Stimulated activated naive B cell treated with anti-CD40 and anti-IgM and Interleukin-4, amounts not matched to agents 10 μg/mL and 1 μg/mL and 100 μg/mL, for 72 hours (primary cell): Measurements from ENCODE around the gene PDS5B.
"Not testable (repeated sequence)": the region's sequence is repeated elsewhere in the genome, so short reads cannot be mapped to it uniquely, and the experiment has no call there.

Source experiments
- ATAC-seq, 2 donors: fragments of 150-1000 bp; cut with Tn5 transposase; replicated peaks; 2 replicates each; pipeline ENCODE4 v1.10.0; 2021; ENCODE audit warnings: moderate library complexity in 1 of 2
- DNase-seq: peaks from one replicate; pipeline ENCODE4 v3.0.0; 2021
- H3K27ac Mint-ChIP-seq: one replicate; pipeline ENCODE4 v1.8.0; 2022; ENCODE audit warnings: mild to moderate bottlenecking, mixed read lengths
- H3K27me3 Mint-ChIP-seq, 2 donors: one replicate each; pipeline ENCODE4 v1.8.0; 2022; ENCODE audit warnings: mixed read lengths in 2 of 2
- H3K36me3 Mint-ChIP-seq, 2 donors: one replicate each; pipeline ENCODE4 v1.8.0; 2022; ENCODE audit warnings: mixed read lengths in 2 of 2, mild to moderate bottlenecking in 1 of 2
- H3K4me1 Mint-ChIP-seq, 2 donors: one replicate each; pipeline ENCODE4 v1.8.0; 2022; ENCODE audit warnings: mixed read lengths in 2 of 2, mild to moderate bottlenecking in 1 of 2
- H3K4me3 Mint-ChIP-seq, 2 donors: one replicate each; pipeline ENCODE4 v1.8.0; 2022; ENCODE audit warnings: mild to moderate bottlenecking in 2 of 2, mixed read lengths in 2 of 2, moderate library complexity in 1 of 2
- H3K9me3 Mint-ChIP-seq, 2 donors: one replicate each; pipeline ENCODE4 v1.8.0; 2022; ENCODE audit warnings: mixed read lengths in 2 of 2, mild to moderate bottlenecking in 1 of 2

The PDS5B gene

GRCh38 chr13:32586080-32586900, at the start of gene PDS5B:
PDS5B (plus strand) TSS chr13:32586452; CDS start chr13:32648773, 62,321 bp downstream.
- peak; percentile 92 to 94 for ATAC-seq
- H3K4me1 Mint-ChIP-seq = peaks cover 17 to 38% of the 10 kb centered on the region in 2 donors
- peak within 1 kb of the TSS; percentile 89 to 95 for H3K4me3 Mint-ChIP-seq
- H3K36me3 Mint-ChIP-seq = peaks cover 0 to 2% of the 10 kb centered on the region in 2 donors
- DNase-seq = peak; percentile 93
- H3K27ac Mint-ChIP-seq = peak within 1 kb of the TSS; percentile 97
- no peaks in the 10 kb centered on the region for H3K9me3 Mint-ChIP-seq
- no peaks in the 10 kb centered on the region for H3K27me3 Mint-ChIP-seq

- DNase-seq (no peak), ATAC-seq (no peak)
- Mint-ChIP-seq H3K9me3 (no peaks in the 10 kb centered on the region), H3K27ac (peak overlapping the region; percentile 100), H3K4me1 (peaks cover 23 to 52% of the 10 kb centered on the region in 2 donors), H3K4me3 (peak overlapping the region; percentile 98 to 99), H3K36me3 (peaks cover 30 to 33% of the 10 kb centered on the region in 2 donors), H3K27me3 (no peaks in the 10 kb centered on the region)
Measured at GRCh38 chr13:32537580-32538142, 48.6 kb upstream of the PDS5B start.

GRCh38 chr13:32538143-32538620, 48.1 kb upstream of the PDS5B start:
- peaks cover 29 to 32% of the 10 kb centered on the region in 2 donors for H3K36me3 Mint-ChIP-seq
- H3K4me1 Mint-ChIP-seq = peaks cover 22 to 50% of the 10 kb centered on the region in 2 donors
- H3K9me3 Mint-ChIP-seq = no peaks in the 10 kb centered on the region
- no peak for DNase-seq
- peak; percentile 83 to 88 for ATAC-seq
- peak overlapping the region; percentile 98 to 99 for H3K4me3 Mint-ChIP-seq
- no peaks in the 10 kb centered on the region for H3K27me3 Mint-ChIP-seq
- H3K27ac Mint-ChIP-seq = peak overlapping the region; percentile 100

GRCh38 chr13:32538621-32539246, 47.5 kb upstream of the PDS5B start, which contains the start of gene N4BP2L2:
N4BP2L2 (minus strand) TSS chr13:32538795; CDS start chr13:32537027, 1,768 bp downstream.
- ATAC-seq (peak; percentile 93 to 94), DNase-seq (peak; percentile 88)
- Mint-ChIP-seq H3K27ac (peak within 1 kb of the TSS; percentile 100), H3K4me1 (peaks cover 18 to 44% of the 10 kb centered on the region in 2 donors), H3K4me3 (peak within 1 kb of the TSS; percentile 98 to 99), H3K36me3 (peaks cover 24 to 26% of the 10 kb centered on the region in 2 donors), H3K27me3 (no peaks in the 10 kb centered on the region), H3K9me3 (no peaks in the 10 kb centered on the region)

GRCh38 chr13:32542221-32542620, 44.0 kb upstream of the PDS5B start:
- H3K4me3 Mint-ChIP-seq = no peak overlapping the region
- DNase-seq = no peak
- no peaks in the 10 kb centered on the region for H3K27me3 Mint-ChIP-seq
- no peak for ATAC-seq
- no peaks in the 10 kb centered on the region for H3K36me3 Mint-ChIP-seq
- H3K27ac Mint-ChIP-seq = no peak overlapping the region
- H3K9me3 Mint-ChIP-seq = no peaks in the 10 kb centered on the region
- H3K4me1 Mint-ChIP-seq = peaks cover 10 to 22% of the 10 kb centered on the region in 2 donors

GRCh38 chr13:32545083-32545482, 41.2 kb upstream of the PDS5B start:
- Mint-ChIP-seq H3K4me3 (no peak overlapping the region), H3K9me3 (no peaks in the 10 kb centered on the region), H3K4me1 (peaks cover 7 to 16% of the 10 kb centered on the region in 2 donors), H3K27me3 (no peaks in the 10 kb centered on the region), H3K36me3 (no peaks in the 10 kb centered on the region), H3K27ac (no peak overlapping the region)
- no peak for DNase-seq
- ATAC-seq = peak; percentile 53 to 58

- Mint-ChIP-seq H3K27ac (no peak overlapping the region), H3K4me1 (peaks cover 10 to 16% of the 10 kb centered on the region in 2 donors), H3K27me3 (peaks cover 4 to 6% of the 10 kb centered on the region in 2 donors), H3K4me3 (no peak overlapping the region), H3K36me3 (no peaks in the 10 kb centered on the region), H3K9me3 (no peaks in the 10 kb centered on the region)
- no peak for ATAC-seq
- DNase-seq = no peak
Measured at GRCh38 chr13:32548837-32549236, 37.4 kb upstream of the PDS5B start.

GRCh38 chr13:32549788-32550187, 36.5 kb upstream of the PDS5B start:
- ATAC-seq (no peak), DNase-seq (no peak)
- Mint-ChIP-seq H3K9me3 (no peaks in the 10 kb centered on the region), H3K4me1 (peaks cover 10 to 16% of the 10 kb centered on the region in 2 donors), H3K36me3 (no peaks in the 10 kb centered on the region), H3K27me3 (peaks cover 4 to 6% of the 10 kb centered on the region in 2 donors), H3K4me3 (no peak overlapping the region), H3K27ac (no peak overlapping the region)

GRCh38 chr13:32553720-32554119, 32.5 kb upstream of the PDS5B start:
- peak; percentile 60 to 61 for ATAC-seq

GRCh38 chr13:32555613-32556012, 30.6 kb upstream of the PDS5B start:
- no peak for ATAC-seq

More at GRCh38 chr13:32553720-32554119, 32.5 kb upstream of the PDS5B start:
- DNase-seq = no peak
- no peak overlapping the region for H3K4me3 Mint-ChIP-seq
- H3K27me3 Mint-ChIP-seq = peaks cover 4 to 6% of the 10 kb centered on the region in 2 donors
- peak overlapping the region; percentile 11 for H3K27ac Mint-ChIP-seq
- H3K4me1 Mint-ChIP-seq = peaks cover 3 to 5% of the 10 kb centered on the region in 2 donors
- H3K9me3 Mint-ChIP-seq = no peaks in the 10 kb centered on the region
- no peaks in the 10 kb centered on the region for H3K36me3 Mint-ChIP-seq

GRCh38 chr13:32560842-32561241, 25.4 kb upstream of the PDS5B start:
- ATAC-seq, H3K27ac Mint-ChIP-seq, DNase-seq, H3K4me3 Mint-ChIP-seq, H3K4me1 Mint-ChIP-seq, H3K27me3 Mint-ChIP-seq: not testable (repeated sequence)
- H3K9me3 Mint-ChIP-seq = peaks cover 11 to 14% of the 10 kb centered on the region in 2 donors
- H3K36me3 Mint-ChIP-seq = peaks cover 5 to 11% of the 10 kb centered on the region in 2 donors

More at GRCh38 chr13:32555613-32556012, 30.6 kb upstream of the PDS5B start:
- H3K4me3 Mint-ChIP-seq = no peak overlapping the region
- H3K4me1 Mint-ChIP-seq = peaks cover 0 to 5% of the 10 kb centered on the region in 2 donors
- no peak overlapping the region for H3K27ac Mint-ChIP-seq
- H3K36me3 Mint-ChIP-seq = peaks cover 0 to 2% of the 10 kb centered on the region in 2 donors
- peaks cover 7 to 10% of the 10 kb centered on the region in 2 donors for H3K27me3 Mint-ChIP-seq
- H3K9me3 Mint-ChIP-seq = peaks cover 1 to 2% of the 10 kb centered on the region in 2 donors
- no peak for DNase-seq

- DNase-seq, H3K4me3 Mint-ChIP-seq, H3K27ac Mint-ChIP-seq, ATAC-seq, H3K36me3 Mint-ChIP-seq, H3K27me3 Mint-ChIP-seq, H3K4me1 Mint-ChIP-seq: not testable (repeated sequence)
- peaks cover 17% of the 10 kb centered on the region in 2 donors for H3K9me3 Mint-ChIP-seq
Measured at GRCh38 chr13:32575687-32576086, 10.6 kb upstream of the PDS5B start.

- H3K4me3 Mint-ChIP-seq = no peak overlapping the region
Measured at GRCh38 chr13:32577032-32577431, 9.2 kb upstream of the PDS5B start.

GRCh38 chr13:32581177-32581786, 5.0 kb upstream of the PDS5B start:
- Mint-ChIP-seq H3K4me3 (no peak overlapping the region), H3K27ac (no peak overlapping the region), H3K9me3 (peaks cover 17% of the 10 kb centered on the region in 2 donors), H3K36me3 (peaks cover 7 to 9% of the 10 kb centered on the region in 2 donors), H3K27me3 (no peaks in the 10 kb centered on the region), H3K4me1 (peaks cover 0 to 8% of the 10 kb centered on the region in 2 donors)
- DNase-seq = no peak
- ATAC-seq = no peak

More at GRCh38 chr13:32577032-32577431, 9.2 kb upstream of the PDS5B start:
- ATAC-seq (no peak), DNase-seq (no peak)
- peaks cover 17% of the 10 kb centered on the region in 2 donors for H3K9me3 Mint-ChIP-seq
- H3K4me1 Mint-ChIP-seq = no peaks in the 10 kb centered on the region
- H3K27ac Mint-ChIP-seq = no peak overlapping the region
- no peaks in the 10 kb centered on the region for H3K27me3 Mint-ChIP-seq
- H3K36me3 Mint-ChIP-seq = peaks cover 7 to 9% of the 10 kb centered on the region in 2 donors
